Gastroesophageal sphincter (tissue), 4 donors: ENCODE data around the gene OMA1. TPM values are rescaled to one million over a fixed set of nuclear protein-coding genes. Genes with fewer than 3 reads are reported as not detected.

Source experiments
- ATAC-seq: fragments of 150-250 bp; one replicate; pipeline ENCODE4 v1.9.1; 2016; ENCODE audit warnings: mild to moderate bottlenecking, moderate library complexity
- H3K27ac ChIP-seq, 4 donors: fragments of 200-600 bp; sonication (generic) in 3 of 4; 1 replicate in 3 of 4; 2 replicates in 1 of 4; pipeline ENCODE4 v1.5.1; 2016 to 2019
- H3K27me3 ChIP-seq: fragments of 200-600 bp; sonication (generic); one replicate; pipeline ENCODE4 v1.5.1; 2019
- H3K36me3 ChIP-seq, 2 donors: fragments of 200-600 bp; sonication (generic); one replicate each; pipeline ENCODE4 v1.5.1; 2019; ENCODE audit warnings: control low read depth in 1 of 2
- H3K4me1 ChIP-seq, 3 donors: fragments of 200-600 bp; sonication (generic); 1 replicate in 2 of 3; 2 replicates in 1 of 3; pipeline ENCODE4 v1.5.1; 2016 to 2019; ENCODE audit warnings: control low read depth in 2 of 3
- H3K4me3 ChIP-seq, 2 donors: fragments of 200-600 bp; sonication (generic); one replicate each; pipeline ENCODE4 v1.5.1; 2019; ENCODE audit warnings: mild to moderate bottlenecking in 1 of 2, moderate library complexity in 1 of 2
- H3K9me3 ChIP-seq, 3 donors: fragments of 200-600 bp; sonication (generic); one replicate each; pipeline ENCODE4 v1.5.1; 2017 to 2019; ENCODE audit warnings: control low read depth in 2 of 3
- EP300 ChIP-seq: sonication (generic); formaldehyde crosslinking; IDR thresholded peaks from one replicate; pipeline ENCODE4 v1.6.1; 2017; ENCODE audit warnings: antibody characterized with exemption, mild to moderate bottlenecking
- POLR2A ChIP-seq, 2 donors: fragments of 450-650 bp; IDR thresholded peaks; one replicate each; pipeline ENCODE4 v1.6.1; 2017; ENCODE audit warnings: antibody characterized with exemption in 2 of 2, mild to moderate bottlenecking in 2 of 2, moderate library complexity in 1 of 2
- POLR2AphosphoS5 ChIP-seq: sonication (generic); formaldehyde crosslinking; IDR thresholded peaks from one replicate; pipeline ENCODE4 v1.6.1; 2017; ENCODE audit warnings: antibody characterized with exemption
- WGBS, 2 donors: methylation state at CpG; one replicate each; pipeline ENCODE4 v1.1.5; 2018; ENCODE audit warnings: low coverage in 1 of 2; 5-methylcytosine and 5-hydroxymethylcytosine counted together
- total RNA-seq, 4 donors: library from RNA; depleted of rRNA; stranded (reverse); fragments of >200 nt; gene quantifications; one replicate each; pipeline ENCODE4 v1.1.0, GENCODE V29; 2016
- TF ChIP-seq, protein P1 (sequence below), 4 experiments: fragments of 200-600 bp in 2 of 4; fragments of 450-650 bp in 2 of 4; sonication (generic) in 1 of 4; IDR thresholded peaks; one replicate each; pipeline ENCODE4 v1.5.1; 2017 to 2019; ENCODE audit warnings: antibody characterized with exemption in 4 of 4, mild to moderate bottlenecking in 2 of 4, moderate library complexity in 2 of 4

Gene OMA1
- total RNA-seq, 4 donors from 2014 or later, result 29.1 to 54.2 (median 36.6) TPM

DNA sequence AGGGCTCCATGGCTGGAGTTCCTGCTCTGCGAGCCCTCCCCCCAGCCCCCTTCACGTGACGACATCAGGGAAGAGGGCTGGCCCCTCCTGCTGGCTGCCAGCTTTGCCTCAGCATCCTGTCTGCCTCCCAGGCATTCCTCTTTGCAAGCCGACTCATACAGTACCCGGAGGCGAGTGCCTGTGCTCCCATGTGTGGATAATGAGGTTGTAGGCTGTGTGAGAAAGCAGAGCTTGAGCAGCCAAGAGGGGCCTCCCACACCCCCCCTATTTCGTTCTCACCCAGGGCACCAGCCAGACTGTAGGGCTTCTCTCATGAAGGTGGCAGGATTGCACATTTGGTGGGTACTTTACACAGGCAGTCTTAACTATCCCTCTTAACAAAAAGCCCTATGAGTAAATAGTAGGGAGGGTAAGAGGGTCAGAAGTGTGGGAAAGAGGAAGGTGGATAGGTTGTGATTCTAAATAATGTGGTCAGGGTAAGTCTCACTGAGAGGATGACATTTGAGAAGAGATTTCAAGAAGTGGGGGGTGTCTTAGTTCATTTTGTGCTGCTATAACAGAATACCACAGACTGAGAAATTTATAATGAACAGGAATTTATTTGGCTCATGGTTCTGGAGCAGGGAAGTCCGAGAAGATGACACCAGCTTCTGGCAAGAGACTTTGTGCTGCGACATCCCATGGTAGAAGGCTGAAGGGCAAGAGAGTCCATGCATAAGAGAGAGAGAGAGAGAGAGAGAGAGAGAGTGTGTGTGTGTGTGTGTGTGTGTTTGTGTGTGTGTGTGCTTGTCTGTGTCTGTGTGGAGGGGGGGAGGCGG, 113.5 kb downstream of the OMA1 start:
- no peaks in the 10 kb centered on the region for H3K4me1 ChIP-seq
- no peaks in the 10 kb centered on the region for H3K27me3 ChIP-seq
- no peaks in the 10 kb centered on the region for H3K9me3 ChIP-seq
- WGBS, 2 donors, result 55 to 63% methylated on average over 3 of the region's 10 CpGs
- H3K4me3 ChIP-seq, result no peak overlapping the region
- no peak for ATAC-seq
- H3K36me3 ChIP-seq, result peaks cover 0 to 27% of the 10 kb centered on the region in 2 donors
- TF ChIP-seq POLR2A (IDR thresholded peaks at IDR 0.05) (no peak), EP300 (no peak), POLR2AphosphoS5 (no peak)
- TF ChIP-seq, protein P1, sequence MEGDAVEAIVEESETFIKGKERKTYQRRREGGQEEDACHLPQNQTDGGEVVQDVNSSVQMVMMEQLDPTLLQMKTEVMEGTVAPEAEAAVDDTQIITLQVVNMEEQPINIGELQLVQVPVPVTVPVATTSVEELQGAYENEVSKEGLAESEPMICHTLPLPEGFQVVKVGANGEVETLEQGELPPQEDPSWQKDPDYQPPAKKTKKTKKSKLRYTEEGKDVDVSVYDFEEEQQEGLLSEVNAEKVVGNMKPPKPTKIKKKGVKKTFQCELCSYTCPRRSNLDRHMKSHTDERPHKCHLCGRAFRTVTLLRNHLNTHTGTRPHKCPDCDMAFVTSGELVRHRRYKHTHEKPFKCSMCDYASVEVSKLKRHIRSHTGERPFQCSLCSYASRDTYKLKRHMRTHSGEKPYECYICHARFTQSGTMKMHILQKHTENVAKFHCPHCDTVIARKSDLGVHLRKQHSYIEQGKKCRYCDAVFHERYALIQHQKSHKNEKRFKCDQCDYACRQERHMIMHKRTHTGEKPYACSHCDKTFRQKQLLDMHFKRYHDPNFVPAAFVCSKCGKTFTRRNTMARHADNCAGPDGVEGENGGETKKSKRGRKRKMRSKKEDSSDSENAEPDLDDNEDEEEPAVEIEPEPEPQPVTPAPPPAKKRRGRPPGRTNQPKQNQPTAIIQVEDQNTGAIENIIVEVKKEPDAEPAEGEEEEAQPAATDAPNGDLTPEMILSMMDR (IDR thresholded peaks at IDR 0.05), result no peak
- H3K27ac ChIP-seq, result no peak overlapping the region

DNA sequence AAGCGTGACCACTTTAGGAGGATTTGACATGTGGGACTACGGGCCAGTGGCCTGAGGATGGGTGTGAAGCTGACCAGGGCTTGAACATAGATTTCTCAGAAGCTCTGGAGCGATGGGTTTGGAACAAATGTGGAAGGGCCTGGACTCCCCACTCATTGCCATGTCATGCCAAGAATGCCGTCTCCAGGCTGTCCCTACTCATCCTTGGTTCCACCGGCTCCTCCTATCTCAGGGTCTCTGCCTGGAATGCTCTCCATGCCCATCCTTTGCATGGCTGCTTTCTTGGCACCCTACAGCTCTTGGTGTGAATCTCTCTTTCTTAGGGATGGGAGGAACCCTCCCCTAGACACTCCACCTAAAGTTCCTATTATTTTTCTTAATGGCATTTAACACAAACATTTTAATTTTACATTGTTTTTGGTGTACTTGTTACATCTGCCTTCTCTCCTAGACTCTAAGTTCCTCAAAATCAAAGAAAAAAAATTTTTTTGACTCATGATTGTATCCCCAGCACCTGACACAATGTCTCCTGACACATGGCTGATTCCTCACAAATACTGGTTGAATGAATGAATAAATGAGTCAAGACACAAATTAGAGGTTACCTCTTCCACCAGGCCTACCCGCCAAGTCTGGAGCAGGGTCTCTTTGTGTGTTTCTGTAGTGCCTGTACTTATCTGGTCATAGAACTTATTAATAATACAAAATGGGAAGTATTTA, 114.5 kb downstream of the OMA1 start:
- no peak for ATAC-seq
- Histone ChIP-seq H3K27ac (no peak overlapping the region), H3K4me1 (no peaks in the 10 kb centered on the region), H3K36me3 (peaks cover 0 to 22% of the 10 kb centered on the region in 2 donors), H3K4me3 (no peak overlapping the region), H3K9me3 (no peaks in the 10 kb centered on the region), H3K27me3 (no peaks in the 10 kb centered on the region)
- WGBS, 2 donors, result 90 to 100% methylated on average over 2 to 3 of the region's 6 CpGs
- TF ChIP-seq, protein P1 (IDR thresholded peaks at IDR 0.05), result no peak
- no peak for TF ChIP-seq POLR2AphosphoS5
- no peak for TF ChIP-seq EP300
- TF ChIP-seq POLR2A (IDR thresholded peaks at IDR 0.05), result no peak

Other genes with a start within 250 kb of the OMA1 start
- gene TACSTD2, start 30.5 kb upstream of the OMA1 start, total RNA-seq, result 10 to 100 TPM in 1 of 4 donors, 1 to 10 TPM in 3; 1.5 to 39.5 (median 4.5) TPM
- gene MYSM1, start 153.3 kb upstream of the OMA1 start, total RNA-seq, result 10 to 100 TPM in 3 of 4 donors, 1 to 10 TPM in 1; 8.5 to 26.5 (median 15.9) TPM
- 100 to 1,000 TPM; 102 to 145 (median 105) TPM for gene JUN, start 237.3 kb upstream of the OMA1 start, total RNA-seq